GM18511 (cell line): Measurements from ENCODE around the gene PRKCA.
"Not testable (repeated sequence)": the region's sequence is repeated elsewhere in the genome, so short reads cannot be mapped to it uniquely, and the experiment has no call there.

Source experiments
- ATAC-seq: cut with Tn5 transposase; IDR thresholded peaks from one replicate; pipeline ENCODE4 v1.9.1; 2021; ENCODE audit warnings: mild to moderate bottlenecking, moderate library complexity; ENCODE audit not compliant: unreplicated experiment

The PRKCA gene

DNA sequence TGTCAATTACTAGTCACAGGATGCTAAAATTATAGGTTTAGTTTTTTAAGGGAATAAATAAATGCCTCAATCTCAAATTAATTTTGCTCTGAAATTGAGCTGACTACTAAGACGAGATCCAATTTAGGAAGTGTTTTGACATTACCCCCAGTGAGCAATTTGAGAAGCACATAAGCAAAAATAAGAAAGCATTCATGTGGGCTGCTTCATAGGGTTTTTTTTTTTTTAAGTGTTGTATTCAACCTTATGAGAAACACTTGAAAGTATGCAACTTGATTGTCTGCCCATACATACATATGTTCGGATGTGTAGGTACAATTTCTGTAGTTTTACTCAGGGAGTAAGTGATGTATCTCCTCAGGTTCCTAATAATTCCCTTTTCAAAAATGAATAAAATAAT is 77.6 kb downstream of the PRKCA start:
- ATAC-seq, result no peak

DNA sequence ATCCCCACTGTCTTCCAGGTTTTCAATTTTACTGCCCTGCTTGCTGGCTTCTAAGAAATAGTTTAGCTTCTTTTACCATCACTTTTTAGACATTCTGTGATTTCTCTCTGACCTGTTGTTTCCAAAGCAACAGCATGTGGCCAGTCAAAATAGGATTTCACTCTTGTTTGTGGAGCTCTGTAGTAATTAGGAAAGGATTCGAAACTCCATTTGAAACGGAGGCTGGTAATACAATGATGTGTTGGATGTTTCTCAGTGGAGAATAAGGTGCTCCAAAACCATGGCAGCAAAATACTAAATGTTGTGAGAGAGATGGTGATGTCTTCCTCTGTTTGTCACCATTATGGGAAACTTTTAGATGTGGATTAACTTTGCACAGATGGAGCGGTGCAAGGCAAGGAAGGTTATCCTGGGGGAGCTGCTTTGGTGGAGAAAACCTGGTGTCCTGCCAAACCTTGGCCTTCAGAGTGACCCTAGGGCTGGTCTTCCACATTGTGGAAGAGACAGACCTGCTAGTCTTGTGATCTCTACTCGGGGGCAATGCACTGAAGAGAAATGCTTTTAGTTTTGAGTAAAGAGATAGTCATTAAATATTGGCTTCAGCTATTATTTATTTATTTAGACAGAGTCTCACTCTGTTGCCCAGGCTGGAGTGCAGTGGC is 79.4 kb downstream of the PRKCA start:
- no peak for ATAC-seq

DNA sequence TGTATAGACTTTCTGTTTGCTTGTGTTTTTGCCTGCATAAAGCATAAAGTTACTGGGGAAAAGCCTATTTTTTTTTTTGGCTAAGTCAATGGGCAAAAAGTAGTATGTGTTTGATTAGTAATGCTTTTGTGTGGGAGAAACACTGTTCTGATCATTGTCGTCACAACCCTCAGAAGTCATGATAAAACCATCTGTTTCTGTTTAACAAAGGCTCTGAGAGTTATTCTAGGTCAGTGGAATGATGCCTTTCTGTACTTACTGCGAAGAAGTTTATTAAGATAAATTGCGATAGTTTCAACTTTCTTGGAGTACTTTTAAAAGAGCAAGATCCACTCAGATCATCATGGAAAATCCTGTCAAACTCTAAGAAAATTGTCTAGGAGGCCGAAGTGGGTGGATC is 80.9 kb downstream of the PRKCA start:
- no peak for ATAC-seq

DNA sequence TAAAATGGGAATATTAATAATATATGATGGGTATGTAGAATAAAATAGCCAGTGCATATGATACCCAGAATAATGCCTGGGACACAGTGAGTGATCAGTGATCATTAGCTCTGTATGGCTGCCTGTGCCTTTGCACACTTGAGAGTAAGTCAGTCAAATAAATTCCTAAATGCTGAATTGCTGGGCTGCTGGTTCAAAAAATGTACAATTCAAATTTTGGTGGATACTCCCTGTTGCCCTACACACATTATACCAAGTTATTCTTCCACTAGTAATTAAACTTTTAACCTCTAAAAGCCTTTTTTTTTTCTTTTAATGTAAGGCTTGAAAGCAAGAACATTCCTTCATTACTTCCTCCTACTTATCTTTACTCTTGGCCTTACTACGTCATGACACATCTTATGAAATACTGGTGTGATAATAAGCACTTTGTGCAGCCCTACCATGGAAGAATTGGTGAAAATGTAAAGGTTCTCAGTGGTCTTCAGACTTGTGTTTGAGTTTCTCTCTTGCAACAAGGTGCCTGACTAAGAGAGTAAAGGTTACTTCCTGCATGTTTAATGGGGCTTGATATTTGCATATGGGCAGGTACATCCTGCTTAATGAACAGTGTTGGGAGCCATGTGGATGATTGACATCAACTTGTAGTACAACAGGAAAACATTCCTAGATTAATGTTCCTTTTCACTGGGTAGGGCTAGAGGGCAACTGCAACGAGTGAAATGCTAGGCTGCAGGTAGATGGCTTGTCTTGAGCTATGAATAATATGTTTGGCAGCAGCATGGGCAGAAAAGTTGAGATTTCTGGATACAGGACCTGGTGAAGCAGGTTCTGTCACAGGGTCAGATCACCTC is 84.3 kb downstream of the PRKCA start:
- no peak for ATAC-seq

DNA sequence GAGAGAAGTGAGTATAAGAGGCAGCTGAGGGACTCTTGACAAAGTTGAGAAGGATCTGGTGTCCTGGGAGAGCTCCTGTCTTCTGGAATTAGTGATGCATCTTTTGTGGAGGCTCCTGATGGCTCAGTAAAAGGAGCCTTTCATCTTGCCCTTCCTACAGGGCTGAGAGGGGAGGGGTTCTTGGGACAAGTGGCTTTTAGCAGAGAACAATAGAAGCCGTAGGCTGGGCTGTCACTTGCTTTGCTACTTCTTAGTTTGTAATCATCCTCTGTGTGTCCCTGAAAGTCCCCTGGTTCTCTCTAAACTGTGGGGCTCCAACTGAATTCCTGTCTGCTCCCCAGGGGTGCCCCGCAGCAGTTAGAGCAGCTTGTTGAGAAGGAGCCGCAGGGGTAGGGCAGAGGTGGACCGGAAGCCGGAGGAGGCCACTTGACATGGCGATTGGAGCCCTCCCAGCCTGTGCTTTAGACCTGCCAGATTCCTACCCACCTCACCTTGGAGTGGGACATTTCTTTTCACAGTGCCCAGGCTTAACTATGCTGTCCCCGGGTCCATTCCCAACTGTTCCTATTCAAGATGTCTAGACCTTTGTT is 85.1 kb downstream of the PRKCA start:
- no peak for ATAC-seq

DNA sequence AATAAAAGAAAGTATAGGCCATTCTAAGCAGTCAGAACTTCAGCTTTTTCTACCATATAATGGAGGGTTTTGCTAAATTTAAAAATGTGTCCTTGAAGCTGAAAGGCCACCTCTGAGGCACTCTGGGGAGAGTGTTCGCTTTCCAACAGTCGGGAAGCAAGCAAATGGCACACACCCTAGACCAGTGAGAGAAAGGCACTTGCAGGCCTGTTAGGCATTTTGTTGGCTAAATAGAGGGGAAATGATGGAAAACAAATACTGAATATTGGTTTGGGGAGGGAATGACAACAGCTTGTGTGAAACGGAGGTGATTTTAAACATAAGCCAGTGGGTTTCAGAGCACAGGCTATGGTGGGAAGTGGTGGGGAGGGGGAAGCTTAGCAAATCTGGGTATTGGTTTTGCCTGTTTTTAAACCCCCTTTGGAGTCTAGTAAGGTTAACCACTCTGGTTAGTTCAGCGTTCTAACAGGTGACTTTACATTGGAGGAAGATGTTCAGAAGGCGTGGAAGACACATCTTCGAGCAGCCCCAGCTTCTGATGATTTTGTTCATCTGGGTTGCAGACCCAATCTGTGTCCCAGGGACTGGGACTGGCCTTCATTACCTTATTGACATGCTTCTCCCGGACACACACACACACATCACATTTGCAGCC is 90.5 kb downstream of the PRKCA start:
- no peak for ATAC-seq

DNA sequence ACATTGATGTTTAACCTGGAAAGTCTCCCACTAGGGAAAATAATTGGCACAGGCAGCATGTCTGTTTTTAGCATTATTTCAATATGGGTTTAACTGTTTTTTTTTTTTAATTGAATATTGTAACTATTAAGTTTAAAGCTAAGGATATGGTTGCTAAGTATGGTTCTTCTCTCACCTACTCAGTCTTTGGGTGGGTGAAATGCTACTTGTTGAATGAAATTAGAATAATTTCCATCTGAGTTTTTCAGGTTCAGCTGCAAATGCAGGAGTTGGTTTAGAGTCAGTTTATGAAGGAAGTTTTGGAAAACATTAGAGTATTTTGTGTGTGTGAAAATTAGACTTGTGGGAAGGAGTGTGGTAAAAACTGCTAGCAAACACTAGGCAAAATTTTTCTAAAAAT is 93.5 kb downstream of the PRKCA start:
- ATAC-seq, result no peak

DNA sequence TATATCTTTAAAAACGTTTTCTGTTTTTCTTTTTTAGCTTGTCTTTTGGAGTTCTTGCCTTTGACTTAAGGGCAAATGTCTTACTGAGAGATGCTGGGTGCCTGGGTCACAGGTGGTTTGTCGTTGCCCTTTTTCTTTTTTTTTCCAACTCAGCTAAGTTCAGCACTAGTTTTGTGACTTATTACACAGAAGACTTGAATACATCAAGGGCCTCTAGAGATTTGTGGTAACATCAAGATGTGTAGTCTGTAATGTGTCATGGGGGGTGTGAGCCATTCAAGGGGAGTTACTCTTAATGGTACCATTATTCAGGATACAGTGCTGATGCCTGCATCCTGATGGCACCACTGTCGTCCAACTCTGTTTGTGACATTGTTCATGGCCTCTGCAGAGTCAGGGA is 95.1 kb downstream of the PRKCA start:
- no peak for ATAC-seq

DNA sequence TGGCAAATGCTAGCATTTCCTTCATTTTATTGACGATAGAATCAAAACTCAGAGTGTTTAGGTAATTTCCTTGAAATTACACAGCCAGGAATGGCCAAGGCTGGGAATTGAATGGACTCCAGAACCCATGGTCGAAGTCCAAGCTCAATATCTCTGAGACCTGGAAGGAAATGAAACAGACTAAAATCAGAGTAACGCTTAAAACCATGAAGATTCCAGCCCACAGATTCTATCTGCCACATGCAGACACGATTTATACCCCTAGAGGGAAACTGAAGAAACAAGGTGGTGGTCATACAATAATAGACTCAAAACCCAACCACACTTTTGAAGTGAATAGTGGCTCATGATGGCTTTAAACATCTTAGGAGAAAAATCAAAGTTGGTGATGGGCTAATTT is 95.6 kb downstream of the PRKCA start:
- no peak for ATAC-seq

DNA sequence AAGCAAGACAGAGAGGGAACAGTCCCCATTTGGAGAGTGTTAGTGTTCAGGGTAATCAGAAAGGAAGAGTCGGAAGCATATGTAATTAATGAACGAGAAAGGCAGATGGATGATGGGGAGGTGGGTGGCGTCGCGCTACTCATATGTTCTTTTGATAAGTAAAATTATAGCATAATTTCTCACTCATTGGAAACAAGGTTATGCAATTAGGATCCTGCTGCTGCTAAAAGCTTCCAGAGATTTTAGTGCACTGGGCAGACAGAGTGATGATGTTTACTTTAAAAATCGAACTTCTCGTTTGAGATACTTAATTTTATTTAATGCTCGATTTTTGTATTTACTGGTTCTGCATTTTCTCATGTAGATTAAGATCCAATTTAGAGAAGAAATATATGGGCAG is 96.2 kb downstream of the PRKCA start:
- no peak for ATAC-seq

DNA sequence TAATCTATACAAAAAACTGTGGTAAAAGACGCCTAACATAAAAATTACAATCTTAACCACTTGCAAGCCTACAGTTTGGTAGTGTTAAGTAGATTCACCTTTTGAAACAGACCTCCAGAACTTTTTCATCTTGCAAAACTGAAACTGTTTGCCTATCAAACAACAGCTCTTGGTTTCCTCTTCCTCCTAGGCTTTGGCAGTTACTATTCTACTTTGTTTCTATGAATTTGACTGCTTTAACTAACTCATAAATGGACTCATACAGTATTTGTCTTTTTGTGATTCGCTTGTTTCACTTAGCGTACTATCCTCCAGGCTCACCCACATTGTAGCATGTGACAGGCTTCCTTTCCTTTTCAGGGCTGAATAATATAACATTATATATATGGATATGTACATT is 97.0 kb downstream of the PRKCA start:
- no peak for ATAC-seq

DNA sequence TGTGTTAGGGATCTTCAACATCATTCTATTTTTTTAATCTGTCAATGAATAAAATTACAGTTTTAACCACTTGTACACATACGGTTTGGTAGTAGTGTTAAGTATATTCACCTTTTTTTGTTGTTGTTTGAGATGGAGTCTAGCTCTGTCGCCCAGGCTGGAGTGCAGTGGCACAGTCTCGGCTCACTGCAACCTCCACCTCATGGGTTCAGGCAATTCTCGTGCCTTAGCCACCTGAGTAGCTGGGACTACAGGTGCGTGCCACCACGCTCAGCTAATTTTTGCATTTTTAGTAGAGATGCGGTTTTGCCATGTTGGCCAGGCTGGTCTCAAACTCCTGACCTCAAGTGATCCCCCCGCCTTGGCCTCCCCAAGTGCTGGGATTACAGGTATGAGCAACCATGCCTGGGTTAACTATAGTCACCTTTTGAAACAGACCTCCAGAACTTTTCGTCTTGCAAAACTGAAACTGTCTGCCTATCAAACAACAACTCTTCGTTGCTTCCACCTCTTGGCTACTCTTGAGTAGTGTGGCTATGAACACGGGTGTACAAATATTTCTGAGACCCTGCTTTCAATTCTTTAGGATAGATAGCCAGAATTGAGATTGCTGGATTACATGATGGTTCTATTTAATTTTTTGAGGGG is 97.8 kb downstream of the PRKCA start:
- not testable (repeated sequence) for ATAC-seq

DNA sequence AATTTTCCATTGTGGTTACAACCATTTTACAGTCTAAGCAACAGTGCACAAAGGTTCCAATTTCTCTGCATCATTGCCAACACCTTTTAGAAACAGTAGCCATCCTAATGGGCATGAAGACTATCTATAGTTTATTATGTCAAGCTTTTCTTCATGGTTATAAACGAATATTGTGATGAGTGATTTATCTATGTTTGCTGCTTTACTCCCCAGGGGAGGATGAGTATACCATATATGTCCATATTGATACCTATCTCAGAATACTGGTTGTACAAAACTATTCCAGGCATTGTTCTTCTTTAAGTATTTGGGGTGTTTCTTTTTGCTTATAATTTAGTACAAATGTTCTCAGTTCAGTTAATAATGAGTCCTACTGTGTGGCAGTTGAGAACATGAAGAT is 98.3 kb downstream of the PRKCA start:
- ATAC-seq, result no peak

DNA sequence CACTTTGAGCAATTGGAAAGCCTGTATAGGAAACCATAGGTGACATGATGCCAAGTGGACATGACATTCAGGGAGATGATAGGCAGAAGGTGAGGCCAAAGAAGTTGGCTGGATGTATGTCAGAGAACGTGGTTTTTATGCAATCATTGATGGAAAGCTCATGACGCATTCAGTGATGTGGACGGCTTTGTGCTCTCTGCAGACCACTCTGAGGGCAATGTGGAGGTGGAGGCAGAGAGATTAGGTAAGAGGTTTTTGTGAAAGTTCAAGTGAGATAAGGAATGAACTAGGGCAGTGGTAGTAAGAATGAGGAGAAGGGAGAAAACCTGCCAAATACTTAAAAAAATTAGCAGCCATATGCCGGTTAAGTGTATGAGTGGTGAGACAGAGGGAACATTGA is 99.0 kb downstream of the PRKCA start:
- ATAC-seq, result no peak

DNA sequence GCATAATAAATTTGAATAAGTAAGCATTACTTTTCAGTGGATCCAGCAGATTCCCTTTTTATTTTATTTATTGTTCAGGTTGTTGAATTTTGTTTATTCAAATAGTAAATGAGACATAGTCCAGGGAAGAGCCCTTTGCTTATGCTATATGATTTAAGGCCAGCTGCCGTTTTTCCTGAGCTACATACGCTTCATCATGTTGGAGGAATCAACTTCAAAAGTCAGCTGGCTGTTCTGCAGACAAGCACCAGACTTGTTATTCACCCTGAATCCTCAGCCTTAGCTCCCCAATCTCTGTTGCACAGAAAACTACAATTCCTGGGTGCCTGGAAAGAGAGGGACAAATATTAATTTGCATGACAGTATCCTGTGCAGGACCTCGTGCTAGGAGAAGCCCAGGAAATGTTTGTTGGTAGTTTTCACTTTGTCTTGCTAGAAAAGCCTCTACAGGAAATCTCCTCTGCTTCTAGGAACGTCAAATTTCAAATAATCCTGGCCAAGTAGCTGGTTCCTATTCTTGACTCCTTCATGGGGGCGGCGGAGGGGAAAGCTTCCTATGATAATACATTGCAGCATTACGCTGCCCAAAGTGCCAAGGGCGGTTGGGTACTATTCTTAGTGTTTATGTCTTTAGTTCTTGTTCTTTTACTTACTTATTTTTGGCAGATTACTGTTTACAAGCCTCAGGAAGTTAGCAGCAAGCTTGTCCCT is 101.6 kb downstream of the PRKCA start:
- ATAC-seq, result no peak

DNA sequence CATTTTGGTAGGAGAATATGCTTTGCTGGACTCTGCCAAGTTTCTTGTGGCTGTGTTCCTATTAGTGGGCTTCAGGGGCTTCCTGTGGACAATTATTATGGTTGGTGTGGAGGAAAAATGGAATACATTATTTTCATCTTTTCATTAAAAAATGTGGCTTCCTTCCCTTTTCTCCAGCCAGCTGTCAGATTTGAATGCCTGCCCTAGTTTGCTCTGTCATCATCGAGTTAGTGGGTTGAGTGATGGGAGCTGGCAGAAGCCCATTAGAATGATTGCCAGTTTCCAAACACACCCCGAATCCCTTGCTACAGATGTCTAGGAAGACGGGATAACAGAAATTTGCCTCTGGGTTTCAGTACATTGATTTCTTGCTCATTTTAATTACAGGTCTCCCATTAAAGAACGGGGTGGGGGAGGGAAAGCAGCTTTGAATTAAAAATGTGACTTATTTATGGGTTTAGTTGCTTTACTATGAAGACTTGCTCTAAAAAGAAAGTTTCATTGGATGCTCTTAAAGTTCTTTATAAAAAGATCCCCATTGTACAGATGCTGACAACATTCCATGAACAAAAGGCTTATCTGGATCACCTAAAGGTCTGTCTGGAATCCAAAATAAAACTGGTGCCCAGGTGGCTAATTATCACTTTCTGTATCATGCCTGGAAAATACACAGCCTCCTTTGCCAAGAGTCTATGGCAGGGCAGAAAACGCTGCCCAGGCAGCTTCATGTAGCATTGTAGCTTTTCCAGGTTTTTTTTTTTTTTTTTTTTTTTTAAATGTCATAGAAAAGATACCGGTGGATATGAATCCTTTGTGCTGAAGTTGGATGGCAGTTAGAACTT is 103.6 kb downstream of the PRKCA start:
- no peak for ATAC-seq

DNA sequence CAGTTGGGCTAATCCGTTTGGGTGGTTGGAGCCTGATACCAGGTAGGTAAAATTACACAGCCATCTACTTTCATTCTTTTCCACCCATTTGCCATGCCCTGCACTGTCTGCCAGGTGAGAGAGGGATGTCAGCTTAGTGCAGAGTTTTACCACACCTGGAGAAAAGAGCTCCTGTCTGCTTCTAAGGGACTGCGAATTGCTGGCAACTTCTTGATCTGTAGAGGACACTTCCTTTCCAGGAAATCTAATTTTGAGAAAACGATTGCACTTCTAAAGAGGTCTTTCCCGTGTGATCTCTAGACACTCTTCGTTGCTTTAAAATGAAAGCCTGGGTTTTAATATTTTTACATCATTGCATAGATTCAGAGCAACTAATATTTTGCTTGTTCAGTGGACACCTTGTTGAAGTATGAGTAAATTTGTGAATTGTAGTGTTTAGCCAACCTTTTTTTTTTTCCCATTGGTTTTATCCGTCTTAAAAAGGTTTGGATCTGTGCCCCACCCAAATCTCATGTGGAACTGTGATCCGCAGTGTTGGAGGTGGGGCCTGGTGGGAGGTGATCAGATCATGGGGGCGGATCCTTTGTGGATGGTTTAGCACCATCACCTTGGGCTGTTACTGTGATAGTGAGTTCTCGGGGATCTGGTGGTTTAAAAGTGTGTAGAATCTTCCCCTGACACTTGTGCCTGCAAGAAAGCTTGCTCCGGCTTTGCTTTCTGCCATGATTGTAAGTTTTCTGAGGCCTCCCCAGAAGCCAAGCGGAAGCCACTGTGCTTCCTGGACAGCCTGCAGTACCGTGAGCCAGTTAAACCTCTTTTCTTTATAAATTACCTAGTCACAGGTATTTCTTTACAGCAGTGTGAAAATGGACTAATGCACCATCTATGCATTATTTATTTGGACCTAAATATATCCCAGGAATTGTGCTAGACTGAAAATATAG is 104.6 kb downstream of the PRKCA start:
- no peak for ATAC-seq

DNA sequence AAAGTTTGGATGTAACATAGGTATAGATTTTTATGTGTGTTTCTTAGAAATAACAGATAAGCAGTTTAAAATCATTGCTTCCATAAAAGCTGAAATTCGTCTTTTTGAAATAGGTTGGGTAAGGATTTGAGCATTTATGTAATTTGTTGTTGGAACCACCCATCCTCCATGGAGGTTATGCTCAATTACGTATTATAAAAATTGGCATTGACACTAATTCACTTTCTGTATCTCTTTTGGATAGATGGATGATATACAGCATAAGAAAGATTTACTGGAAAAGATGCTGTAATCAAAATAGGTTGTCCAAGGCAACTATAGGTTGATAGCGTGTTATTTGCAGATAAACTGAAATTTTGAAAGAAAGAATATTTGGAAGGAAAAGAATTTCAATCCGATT is 105.5 kb downstream of the PRKCA start:
- ATAC-seq, result no peak

DNA sequence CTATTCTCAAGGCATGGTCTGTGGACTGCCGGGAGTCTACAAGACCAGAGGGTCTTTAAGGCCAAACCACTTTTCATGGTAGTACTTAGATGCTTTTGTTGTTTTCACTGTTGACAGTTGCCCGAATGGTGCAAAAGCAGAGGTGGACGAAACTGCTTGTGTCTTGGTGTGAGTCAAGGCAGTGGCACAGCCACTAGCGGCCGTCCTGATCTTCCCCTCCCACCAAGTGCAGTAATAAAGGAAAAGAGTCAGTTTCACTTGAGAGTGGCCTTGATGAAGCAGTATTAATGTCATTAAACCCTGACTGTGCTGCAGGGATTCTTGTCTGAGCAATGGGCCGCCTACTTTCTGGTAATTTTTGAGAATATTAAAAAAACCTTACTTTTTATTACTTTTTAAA is 109.1 kb downstream of the PRKCA start:
- no peak for ATAC-seq
